ENCODE data around the gene CCT3. TPM values are rescaled to one million over a fixed set of nuclear protein-coding genes. Genes with fewer than 3 reads are reported as not detected.

Gene CCT3
- total RNA-seq, 1 donor from 2014 or later, result 301 TPM

DNA sequence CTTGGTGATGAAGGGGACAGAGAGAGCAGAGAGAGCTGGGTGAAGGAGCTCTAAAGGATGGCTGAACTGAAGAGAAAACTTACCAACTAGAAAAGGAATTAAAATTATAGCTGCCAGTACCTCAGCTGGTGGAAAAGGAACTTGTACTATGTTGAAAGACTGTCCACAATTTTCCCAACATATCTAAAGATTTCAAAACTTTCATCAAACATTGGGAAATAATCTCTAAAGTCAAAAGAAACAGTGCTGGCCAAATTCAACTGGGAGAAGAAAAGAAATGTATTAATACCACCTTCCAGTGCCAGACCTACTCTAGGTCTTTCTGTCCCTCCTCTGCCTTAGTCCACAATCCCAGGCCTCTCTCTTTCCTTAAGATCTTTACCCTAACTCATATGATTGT is 61.6 kb downstream of the CCT3 start:
- no peaks in the 10 kb centered on the region for H3K9me3 Mint-ChIP-seq
- H3K27ac Mint-ChIP-seq, result no peak overlapping the region
- H3K36me3 Mint-ChIP-seq, result peaks cover 34% of the 10 kb centered on the region
- DNase-seq (ENCODE audit: extremely low spot score, unreplicated experiment), result no peak
- no peaks in the 10 kb centered on the region for H3K27me3 Mint-ChIP-seq
- no peak for TF ChIP-seq CTCF (conservative IDR thresholded peaks at IDR 0.05)
- H3K4me3 Mint-ChIP-seq, result no peak overlapping the region
- H3K4me1 Mint-ChIP-seq (ENCODE audit: unreplicated experiment), result peaks cover 11% of the 10 kb centered on the region

DNA sequence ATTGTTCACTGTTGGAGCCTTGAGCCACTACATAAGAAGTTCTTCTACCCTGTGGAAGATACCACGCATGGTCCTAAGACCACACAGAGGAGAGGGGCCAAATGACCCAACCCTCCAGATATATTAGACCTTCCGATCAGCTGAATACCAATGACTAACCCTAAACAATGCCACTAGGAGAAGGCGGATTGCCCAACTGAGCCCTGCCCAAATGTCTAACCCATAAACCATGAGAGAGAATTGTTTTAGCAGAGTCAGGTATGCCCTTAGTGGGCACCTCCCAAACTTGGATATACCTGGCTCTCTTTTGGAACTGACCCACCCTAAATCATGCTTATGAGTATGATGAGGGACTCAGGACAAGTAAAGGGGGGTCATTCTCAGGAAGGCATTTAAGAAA is 67.8 kb downstream of the CCT3 start:
- Mint-ChIP-seq H3K4me3 (no peak overlapping the region), H3K36me3 (peaks cover 43% of the 10 kb centered on the region), H3K27me3 (no peaks in the 10 kb centered on the region), H3K9me3 (no peaks in the 10 kb centered on the region), H3K27ac (no peak overlapping the region), H3K4me1 (ENCODE audit: unreplicated experiment) (no peaks in the 10 kb centered on the region)
- DNase-seq (ENCODE audit: extremely low spot score, unreplicated experiment), result no peak
- no peak for TF ChIP-seq CTCF (conservative IDR thresholded peaks at IDR 0.05)

DNA sequence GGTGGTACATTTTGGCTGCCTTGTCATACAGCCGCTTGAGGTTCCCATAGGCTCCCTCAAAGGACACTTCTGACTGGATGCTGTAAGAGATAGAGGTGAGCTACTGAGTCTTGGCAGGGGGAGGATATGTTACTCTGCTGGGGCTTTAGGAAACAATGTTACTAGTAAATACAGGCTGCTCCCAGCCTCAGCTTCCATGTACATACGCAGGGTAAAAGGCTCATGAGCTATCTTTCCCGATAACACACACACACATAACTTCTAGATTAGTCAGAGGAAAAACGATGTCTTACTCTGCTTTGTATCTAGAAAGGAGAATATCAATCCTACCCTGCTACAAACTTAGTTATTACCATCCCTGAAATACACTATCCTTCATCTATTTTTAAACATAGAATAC is 69.8 kb downstream of the CCT3 start:
- Mint-ChIP-seq H3K4me1 (ENCODE audit: unreplicated experiment) (no peaks in the 10 kb centered on the region), H3K27me3 (no peaks in the 10 kb centered on the region), H3K36me3 (peaks cover 42% of the 10 kb centered on the region), H3K27ac (no peak overlapping the region), H3K9me3 (no peaks in the 10 kb centered on the region), H3K4me3 (no peak overlapping the region)
- no peak for DNase-seq (ENCODE audit: extremely low spot score, unreplicated experiment)
- no peak for TF ChIP-seq CTCF (conservative IDR thresholded peaks at IDR 0.05)

- Mint-ChIP-seq H3K27me3 (no peaks in the 10 kb centered on the region), H3K4me1 (ENCODE audit: unreplicated experiment) (no peaks in the 10 kb centered on the region), H3K9me3 (no peaks in the 10 kb centered on the region), H3K36me3 (peaks cover 40% of the 10 kb centered on the region), H3K4me3 (no peak overlapping the region), H3K27ac (no peak overlapping the region)
- no peak for TF ChIP-seq CTCF (conservative IDR thresholded peaks at IDR 0.05)
- no peak for DNase-seq (ENCODE audit: extremely low spot score, unreplicated experiment)
Observed at GRCh38 chr1:156266051-156266450, 72.0 kb downstream of the CCT3 start.

DNA sequence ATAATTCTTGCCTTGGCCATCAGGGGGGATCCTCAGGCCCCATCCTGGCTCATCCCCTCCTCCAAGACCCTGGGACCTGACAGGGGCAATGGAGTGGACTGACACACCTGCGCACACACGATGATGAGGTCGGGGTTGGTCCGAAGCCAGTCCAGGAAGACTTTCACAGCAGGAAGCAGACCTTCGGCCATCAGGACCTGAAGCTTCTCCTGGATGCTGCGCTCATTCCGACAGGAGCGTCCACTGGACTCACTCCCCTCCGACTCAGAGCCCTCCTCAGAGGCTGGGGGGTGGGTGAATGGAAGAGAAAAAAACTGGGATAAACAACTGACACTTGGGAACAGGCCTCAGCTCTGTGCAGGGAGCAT is 74.8 kb downstream of the CCT3 start:
- H3K4me3 Mint-ChIP-seq, result no peak overlapping the region
- H3K27me3 Mint-ChIP-seq, result no peaks in the 10 kb centered on the region
- TF ChIP-seq CTCF (conservative IDR thresholded peaks at IDR 0.05), result no peak
- H3K9me3 Mint-ChIP-seq, result no peaks in the 10 kb centered on the region
- DNase-seq (ENCODE audit: extremely low spot score, unreplicated experiment), result no peak
- no peaks in the 10 kb centered on the region for H3K4me1 Mint-ChIP-seq (ENCODE audit: unreplicated experiment)
- H3K36me3 Mint-ChIP-seq, result peaks cover 45% of the 10 kb centered on the region
- no peak overlapping the region for H3K27ac Mint-ChIP-seq

Measured in type B pancreatic cell (in vitro differentiated cells).